Stimulated activated CD4-positive, alpha-beta T cell treated with anti-CD3 and anti-CD28 coated beads, Interleukin-15, amount 100 ng/mL, for 48 hours (primary cell): ENCODE results near the gene LDHD.

ENCODE experiments used
- DNase-seq, 2 donors: peaks; one replicate each; pipeline ENCODE4 v3.0.0-alpha.2; 2020; ENCODE audit warnings: low read depth in 2 of 2

Gene LDHD

GRCh38 chr16:75063549-75064088 lies 53.0 kb downstream of the LDHD start:
- no peak for DNase-seq

GRCh38 chr16:75062976-75063346 lies 53.6 kb downstream of the LDHD start:
- no peak for DNase-seq

- no peak for DNase-seq
Measured at GRCh38 chr16:75062135-75062975, 54.2 kb downstream of the LDHD start.
